ENCODE results near the gene HEY2. TPM values are rescaled to one million over a fixed set of nuclear protein-coding genes. Genes with fewer than 3 reads are reported as not detected.
A peak's percentile ranks its signal among the peaks of the same experiment; 100 is the strongest.
"Not testable (repeated sequence)": the region's sequence is repeated elsewhere in the genome, so short reads cannot be mapped to it uniquely, and the experiment has no call there.

Gene HEY2
- 2.3 TPM for total RNA-seq

- peak; percentile 99 for DNase-seq (ENCODE audit: low spot score)
These were observed at the start of gene HEY2 for GRCh38 chr6:125749173-125749864. HEY2 (plus strand) TSS chr6:125749632; CDS start chr6:125749777, 145 bp downstream.

GRCh38 chr6:125700581-125701353, 48.7 kb upstream of the HEY2 start:
- DNase-seq (ENCODE audit: low spot score) (no peak), ATAC-seq (no peak)

More at GRCh38 chr6:125749173-125749864, at the start of gene HEY2:
- peak; percentile 79 for ATAC-seq

- no peak for DNase-seq (ENCODE audit: low spot score)
- ATAC-seq, result no peak
These were observed 48.1 kb upstream of the HEY2 start for GRCh38 chr6:125701354-125701668.

GRCh38 chr6:125703882-125704281, 45.5 kb upstream of the HEY2 start:
- not testable (repeated sequence) for ATAC-seq; DNase-seq (ENCODE audit: low spot score)

GRCh38 chr6:125707615-125708243, 41.7 kb upstream of the HEY2 start:
- DNase-seq (ENCODE audit: low spot score) (no peak), ATAC-seq (no peak)

GRCh38 chr6:125711013-125711675, 38.3 kb upstream of the HEY2 start:
- ATAC-seq, result no peak
- no peak for DNase-seq (ENCODE audit: low spot score)

GRCh38 chr6:125714441-125715090, 34.9 kb upstream of the HEY2 start:
- DNase-seq (ENCODE audit: low spot score) (no peak), ATAC-seq (no peak)

GRCh38 chr6:125717120-125717731, 32.2 kb upstream of the HEY2 start:
- DNase-seq (ENCODE audit: low spot score), result no peak
- no peak for ATAC-seq

GRCh38 chr6:125718109-125718508, 31.3 kb upstream of the HEY2 start:
- no peak for DNase-seq (ENCODE audit: low spot score)
- no peak for ATAC-seq

GRCh38 chr6:125722886-125723285, 26.5 kb upstream of the HEY2 start:
- no peak for ATAC-seq
- no peak for DNase-seq (ENCODE audit: low spot score)

- no peak for DNase-seq (ENCODE audit: low spot score)
- no peak for ATAC-seq
These were observed 22.2 kb upstream of the HEY2 start for GRCh38 chr6:125727216-125727615.

GRCh38 chr6:125728739-125729138, 20.7 kb upstream of the HEY2 start:
- ATAC-seq (no peak), DNase-seq (ENCODE audit: low spot score) (no peak)

GRCh38 chr6:125729983-125730382, 19.4 kb upstream of the HEY2 start:
- ATAC-seq (no peak), DNase-seq (ENCODE audit: low spot score) (no peak)

- DNase-seq (ENCODE audit: low spot score) (no peak), ATAC-seq (no peak)
These were observed 17.0 kb upstream of the HEY2 start for GRCh38 chr6:125732398-125732797.

- no peak for DNase-seq (ENCODE audit: low spot score)
- ATAC-seq, result no peak
These were observed 15.7 kb upstream of the HEY2 start for GRCh38 chr6:125733516-125734300.

- ATAC-seq, result no peak
- no peak for DNase-seq (ENCODE audit: low spot score)
These were observed 11.2 kb upstream of the HEY2 start for GRCh38 chr6:125738276-125738675.

GRCh38 chr6:125739364-125739763, 10.1 kb upstream of the HEY2 start:
- DNase-seq (ENCODE audit: low spot score) (no peak), ATAC-seq (no peak)

GRCh38 chr6:125741336-125741735, 8.1 kb upstream of the HEY2 start:
- no peak for ATAC-seq

GRCh38 chr6:125742024-125742423, 7.4 kb upstream of the HEY2 start:
- DNase-seq (ENCODE audit: low spot score) (no peak), ATAC-seq (no peak)

More at GRCh38 chr6:125741336-125741735, 8.1 kb upstream of the HEY2 start:
- no peak for DNase-seq (ENCODE audit: low spot score)
